ENCODE results near the gene MT1B.
"Not testable (repeated sequence)": the region's sequence is repeated elsewhere in the genome, so short reads cannot be mapped to it uniquely, and the experiment has no call there.

The MT1B gene

DNA sequence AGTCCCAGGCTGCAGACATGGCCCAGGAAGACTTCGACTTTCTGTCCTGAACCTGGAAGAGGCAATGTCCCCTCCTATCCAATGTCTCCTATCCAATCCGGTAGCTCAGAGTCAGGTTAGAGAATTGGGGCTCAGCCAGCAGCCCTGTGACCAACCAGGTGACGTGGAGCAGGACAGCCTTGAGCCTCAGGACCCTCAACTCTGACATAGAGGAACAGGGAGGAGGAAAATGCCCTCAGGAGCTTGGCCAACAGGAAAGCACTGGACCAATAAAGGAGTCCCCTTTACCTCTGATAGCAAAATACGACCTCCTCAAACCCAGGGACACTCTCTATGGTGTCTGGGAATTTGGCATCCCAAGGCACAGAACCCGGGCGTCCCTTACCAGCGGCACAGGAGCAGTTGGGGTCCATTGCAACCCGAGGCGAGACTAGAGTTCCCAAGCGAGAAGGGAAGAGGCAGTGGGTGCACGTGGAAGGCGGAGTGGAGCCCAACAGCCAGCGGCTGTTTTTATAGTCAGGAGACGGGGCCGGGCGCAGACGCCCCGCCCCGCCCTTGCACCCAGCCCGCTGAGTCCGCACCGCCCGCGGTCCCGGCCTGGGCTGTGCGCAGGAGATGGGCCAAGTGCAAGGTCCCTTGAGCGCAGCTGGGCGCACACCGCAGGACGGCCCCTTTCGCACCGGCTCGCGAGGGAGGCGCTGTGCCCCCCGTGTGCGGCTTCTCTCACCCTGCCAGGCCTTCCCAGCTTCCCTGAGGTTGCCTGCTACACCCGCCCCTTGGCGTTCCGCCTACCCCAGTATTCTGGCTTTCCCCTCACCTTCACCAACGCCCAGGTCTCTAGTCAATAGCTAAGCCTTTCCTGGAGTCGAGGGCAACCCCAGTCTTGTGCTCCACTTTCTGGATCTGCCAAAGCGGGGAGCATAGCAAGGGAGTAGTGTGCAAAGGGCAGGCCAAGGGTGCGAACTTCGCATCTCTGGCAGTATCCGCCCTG lies 16.2 kb downstream of the MT1B start, which contains the start of gene MT1G:
TSS of gene MT1G (minus strand) at position 485 of the 991 bp plus-strand sequence. CDS start at position 413, 72 bp downstream.
- DNase-seq (ENCODE audit: low read depth) = no peak

DNA sequence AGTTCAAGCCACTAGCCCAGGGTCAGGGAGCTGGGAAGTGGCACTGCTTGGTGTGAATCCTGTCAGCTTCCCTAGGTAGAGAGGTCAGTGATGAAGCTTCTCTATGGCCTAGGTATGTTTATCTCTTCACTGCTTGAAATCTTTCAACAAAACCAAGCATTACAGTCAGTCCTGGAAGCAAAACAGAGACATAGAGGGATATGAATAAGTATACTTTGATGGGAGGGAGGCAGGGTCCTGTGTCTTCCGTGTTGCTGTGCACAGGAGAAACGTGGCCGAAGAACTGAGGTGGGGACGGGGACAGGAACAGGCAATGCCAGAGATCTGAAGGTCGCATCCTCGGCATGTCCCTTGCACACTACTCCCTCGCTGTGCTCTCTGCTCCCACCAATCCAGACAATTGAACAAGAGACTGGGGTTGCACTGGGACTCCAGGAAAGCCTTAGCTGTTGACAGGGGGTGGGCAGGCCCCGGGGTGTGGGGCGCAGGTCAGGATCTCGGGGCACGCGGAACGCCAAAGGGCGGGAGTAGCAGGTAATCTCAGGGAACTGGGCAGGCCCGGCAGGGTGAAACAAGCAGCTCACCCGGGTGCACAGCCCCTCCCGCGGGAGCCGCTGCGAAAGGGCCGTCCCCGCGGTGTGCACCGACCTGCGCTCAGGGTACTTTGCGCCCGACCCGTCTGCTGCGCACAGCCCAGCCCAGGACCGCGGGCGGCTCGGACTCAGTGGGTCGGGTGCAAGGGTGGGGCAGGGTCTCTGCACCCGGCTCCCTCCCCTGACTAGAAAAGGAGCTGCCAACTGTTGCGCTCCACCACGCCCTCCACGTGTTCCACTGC lies 17.5 kb downstream of the MT1B start, which contains the start of gene MT1H:
TSS of gene MT1H (plus strand) at position 810 of the 835 bp plus-strand sequence. CDS start 71 bp downstream, outside the sequence.
- DNase-seq (ENCODE audit: low read depth) = no peak

DNA sequence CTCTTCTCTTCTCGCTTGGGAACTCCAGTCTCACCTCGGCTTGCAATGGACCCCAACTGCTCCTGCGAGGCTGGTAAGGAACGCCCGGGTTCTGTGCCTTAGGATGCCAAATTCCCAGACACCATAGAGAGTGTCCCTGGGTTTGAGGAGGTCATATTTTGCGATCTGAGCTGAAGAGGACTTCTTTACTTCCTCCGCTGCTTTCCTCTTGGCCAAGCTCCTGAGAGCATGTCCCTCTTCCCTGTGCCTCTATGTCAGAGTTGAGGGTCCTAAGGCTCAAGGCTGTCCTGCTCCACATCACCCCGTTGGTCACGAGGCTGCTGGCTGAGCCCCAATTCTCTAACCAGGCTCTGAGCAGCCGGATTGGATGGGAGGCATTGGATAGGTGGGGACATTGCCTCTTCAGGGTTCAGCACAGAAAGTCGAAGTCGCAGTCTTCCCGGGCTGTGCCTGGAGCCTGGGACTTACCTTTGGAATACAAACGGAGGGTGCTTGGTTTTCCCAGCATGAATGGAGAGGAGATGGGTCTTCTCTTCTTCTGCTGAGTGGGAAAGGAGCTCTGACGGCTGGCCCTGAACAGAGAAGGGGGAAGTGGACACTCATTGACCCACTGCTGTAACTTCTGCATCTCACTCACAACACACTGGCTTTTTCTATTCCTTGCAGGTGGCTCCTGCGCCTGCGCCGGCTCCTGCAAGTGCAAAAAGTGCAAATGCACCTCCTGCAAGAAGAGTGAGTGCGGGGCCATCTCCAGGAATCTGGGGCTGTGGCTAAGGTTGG lies 18.3 kb downstream of the MT1B start:
- no peak for DNase-seq (ENCODE audit: low read depth)

DNA sequence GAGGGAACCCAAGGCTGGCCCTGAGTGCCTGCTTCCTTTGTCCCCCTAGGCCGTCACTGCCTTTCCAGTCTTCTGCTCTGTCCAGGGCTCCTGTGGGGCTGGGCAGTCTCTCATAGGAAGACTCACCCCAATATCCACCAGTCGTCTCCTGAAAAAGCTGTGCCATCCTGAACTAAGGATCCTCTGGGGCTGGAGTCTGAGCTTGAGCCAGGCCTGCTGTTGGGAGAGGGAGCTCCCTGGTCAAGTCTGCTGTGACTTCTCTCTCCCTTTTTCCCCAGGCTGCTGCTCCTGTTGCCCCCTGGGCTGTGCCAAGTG lies 18.9 kb downstream of the MT1B start:
- DNase-seq (ENCODE audit: low read depth) = no peak

DNA sequence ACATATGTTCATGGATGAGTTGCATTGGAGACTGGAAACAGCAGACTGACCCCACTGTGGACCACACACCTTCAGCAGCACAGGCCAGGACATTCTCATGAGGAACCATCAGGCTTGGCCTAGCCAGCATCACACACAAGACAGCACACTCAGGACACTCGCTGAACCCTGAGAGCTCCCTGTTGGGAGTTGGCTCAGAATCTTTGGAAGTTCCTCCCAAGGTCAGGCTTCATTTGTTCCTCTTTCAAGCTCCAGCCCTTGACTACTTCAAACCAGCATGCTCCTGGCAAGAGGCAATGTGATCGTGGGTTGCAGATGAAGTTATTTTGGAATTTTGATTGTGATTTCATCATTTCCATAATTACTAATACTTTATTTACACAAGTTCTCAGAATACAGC lies 20.0 kb downstream of the MT1B start:
- DNase-seq (ENCODE audit: low read depth) = not testable (repeated sequence)

DNA sequence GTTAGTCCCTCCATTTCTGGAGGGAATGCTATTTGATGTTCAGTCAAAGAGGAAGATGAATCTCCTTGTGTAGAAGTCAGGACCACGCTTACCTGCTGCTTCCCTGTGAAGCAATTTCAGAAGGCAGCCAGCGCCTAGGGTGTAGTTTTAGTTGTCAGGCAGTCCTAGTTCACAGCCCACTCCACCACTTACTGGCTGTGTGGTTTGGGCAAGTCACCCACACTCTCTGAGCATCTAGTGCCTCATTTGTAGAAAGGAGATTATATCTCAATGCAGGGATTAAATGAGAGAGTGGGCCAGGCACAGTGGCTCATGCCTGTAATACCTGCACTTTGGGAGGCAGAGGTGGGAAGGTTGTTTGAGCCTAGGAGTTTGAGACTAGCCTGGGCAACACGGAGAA lies 20.5 kb downstream of the MT1B start:
- DNase-seq (ENCODE audit: low read depth) = not testable (repeated sequence)

DNA sequence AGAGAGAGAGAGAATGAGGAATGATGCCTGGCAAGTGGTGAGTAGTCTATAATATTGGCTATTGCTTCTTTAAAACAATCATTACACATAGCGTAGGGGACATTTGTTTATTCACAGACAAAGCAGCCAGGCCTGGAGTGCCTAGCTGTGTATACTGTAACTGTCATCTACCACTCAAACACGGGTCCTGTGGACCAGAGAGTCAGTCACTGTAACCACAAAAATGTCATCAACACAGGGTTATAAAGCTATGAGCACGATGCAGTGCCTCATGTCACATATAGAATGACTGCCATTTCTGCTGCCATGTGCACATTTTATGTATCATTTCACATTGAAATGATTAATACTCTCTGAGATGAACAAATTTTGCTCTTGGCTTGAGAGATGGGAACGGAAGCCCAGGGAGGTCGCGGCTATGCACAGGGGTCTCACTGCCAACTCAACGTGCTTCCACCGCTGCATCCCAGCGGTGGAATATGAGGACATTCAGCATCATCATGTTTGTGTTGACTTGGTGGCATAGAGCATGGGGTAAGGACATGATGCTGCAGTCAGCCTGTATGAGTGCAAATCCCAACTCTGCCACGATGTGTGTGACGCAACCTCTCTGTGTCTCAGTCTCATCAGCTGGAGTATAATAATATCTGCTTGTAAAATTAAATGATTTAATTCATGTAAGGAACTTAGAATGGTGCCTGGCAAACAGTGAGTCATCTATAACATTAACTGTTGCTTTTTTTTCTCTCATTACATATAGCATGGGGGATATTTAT lies 21.3 kb downstream of the MT1B start:
- DNase-seq (ENCODE audit: low read depth) = no peak

DNA sequence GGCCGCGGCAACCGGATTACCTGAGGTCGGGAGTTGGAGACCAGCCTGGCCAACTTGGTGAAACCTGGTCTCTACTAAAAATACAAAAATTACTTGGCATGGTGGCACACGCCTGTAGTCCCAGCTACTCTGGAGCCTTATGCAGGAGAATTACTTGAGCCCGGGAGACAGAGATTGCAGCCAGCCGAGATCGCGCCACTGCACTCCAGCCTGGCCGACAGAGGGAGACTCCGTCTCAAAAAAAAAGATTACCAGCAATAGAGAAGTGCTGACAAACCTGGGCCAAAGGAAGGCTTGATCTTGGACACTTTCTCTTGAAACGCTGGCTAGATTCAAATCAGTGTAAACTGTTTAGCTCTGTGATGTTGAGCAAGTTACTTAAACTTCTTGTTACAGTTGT lies 22.2 kb downstream of the MT1B start:
- DNase-seq (ENCODE audit: low read depth) = no peak

DNA sequence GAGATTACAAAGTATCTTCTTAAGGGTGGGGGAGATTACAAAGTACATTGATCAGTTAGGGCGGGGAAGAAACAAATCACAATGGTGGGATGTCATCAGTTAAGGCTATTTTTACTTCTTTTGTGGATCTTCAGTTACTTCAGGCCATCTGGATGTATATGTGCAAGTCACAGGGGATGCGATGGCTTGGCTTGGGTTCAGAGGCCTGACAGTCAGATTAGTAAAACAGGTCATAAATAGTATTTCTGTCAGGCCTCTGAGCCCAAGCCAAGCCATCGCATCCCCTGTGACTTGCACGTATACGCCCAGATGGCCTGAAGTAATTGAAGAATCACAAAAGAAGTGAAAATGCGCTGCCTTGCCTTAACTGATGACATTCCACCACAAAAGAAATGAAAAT lies 22.9 kb downstream of the MT1B start:
- not testable (repeated sequence) for DNase-seq (ENCODE audit: low read depth)

DNA sequence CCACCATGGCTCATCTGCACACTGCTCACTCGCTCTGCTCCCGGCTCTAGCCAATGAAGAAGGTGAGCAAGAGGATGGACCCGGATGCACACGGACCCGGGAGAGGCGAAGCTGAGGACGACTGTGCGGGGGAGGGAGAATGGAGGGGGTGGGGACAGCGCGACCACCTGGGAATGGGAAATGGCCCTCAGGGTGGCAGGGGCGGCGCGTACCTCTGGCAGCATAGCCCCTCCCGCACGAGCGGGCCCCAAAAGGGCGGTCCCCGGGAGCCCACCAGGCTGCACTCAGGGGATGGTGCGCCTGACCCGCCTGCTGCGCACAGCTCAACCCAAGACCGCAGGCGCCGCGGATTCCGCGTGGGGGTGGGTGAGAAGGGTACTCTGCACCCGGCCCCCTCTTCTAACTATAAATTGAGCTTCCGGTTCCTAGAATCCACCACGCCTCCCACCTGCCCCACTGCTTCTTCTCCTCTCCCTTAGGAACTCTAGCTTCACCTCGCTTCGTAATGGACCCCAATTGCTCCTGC lies 24.1 kb downstream of the MT1B start:
- DNase-seq (ENCODE audit: low read depth) = no peak

DNA sequence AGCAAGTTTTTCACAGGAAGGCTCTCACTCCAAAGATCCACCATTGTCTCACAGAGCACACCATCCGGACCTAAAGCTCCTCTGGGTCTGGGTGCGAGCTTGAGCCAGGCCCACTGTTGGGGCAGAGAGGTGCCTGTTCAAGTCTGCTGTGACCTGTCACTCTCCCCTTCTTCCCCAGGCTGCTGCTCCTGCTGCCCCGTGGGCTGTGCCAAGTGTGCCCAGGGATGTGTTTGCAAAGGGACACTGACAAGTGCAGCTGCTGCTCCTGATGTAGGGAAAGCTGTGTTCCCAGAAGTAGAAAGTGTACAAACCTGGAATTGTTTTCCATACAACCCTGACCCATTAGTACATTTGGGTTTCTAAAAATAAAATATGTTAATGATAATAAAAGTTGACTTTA lies 25.8 kb downstream of the MT1B start:
- DNase-seq (ENCODE audit: low read depth) = no peak

DNA sequence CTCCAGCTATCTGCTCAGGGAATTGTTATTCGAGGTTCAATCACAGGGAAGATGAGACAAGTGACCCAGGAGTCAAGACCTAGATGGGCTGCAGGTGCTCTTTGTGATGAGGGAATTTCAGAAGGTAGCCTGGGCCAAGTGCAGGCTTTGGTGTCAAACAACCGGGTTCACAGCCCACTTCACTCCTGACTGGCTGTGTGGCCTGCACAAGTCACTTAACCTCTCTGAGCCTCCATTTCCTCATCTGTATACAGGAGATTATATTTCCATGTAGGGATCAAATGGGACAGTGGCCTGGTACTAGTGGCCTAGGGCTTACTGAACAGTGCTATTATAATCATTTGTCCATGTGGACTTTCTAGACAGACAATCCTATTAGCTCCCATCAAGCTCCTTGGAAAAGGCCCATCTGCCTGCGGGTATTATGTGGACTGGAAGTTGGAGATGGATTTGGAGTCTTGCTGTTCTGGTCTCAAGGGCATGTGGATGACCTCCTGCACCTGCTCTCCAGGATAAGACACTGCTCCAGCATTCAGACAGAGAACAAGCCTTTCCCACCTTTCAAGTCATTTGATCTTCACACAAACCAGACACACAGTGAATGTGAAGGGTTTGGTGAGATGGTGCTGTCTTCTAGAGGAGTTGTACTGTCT lies 27.5 kb downstream of the MT1B start:
- DNase-seq (ENCODE audit: low read depth) = no peak

DNA sequence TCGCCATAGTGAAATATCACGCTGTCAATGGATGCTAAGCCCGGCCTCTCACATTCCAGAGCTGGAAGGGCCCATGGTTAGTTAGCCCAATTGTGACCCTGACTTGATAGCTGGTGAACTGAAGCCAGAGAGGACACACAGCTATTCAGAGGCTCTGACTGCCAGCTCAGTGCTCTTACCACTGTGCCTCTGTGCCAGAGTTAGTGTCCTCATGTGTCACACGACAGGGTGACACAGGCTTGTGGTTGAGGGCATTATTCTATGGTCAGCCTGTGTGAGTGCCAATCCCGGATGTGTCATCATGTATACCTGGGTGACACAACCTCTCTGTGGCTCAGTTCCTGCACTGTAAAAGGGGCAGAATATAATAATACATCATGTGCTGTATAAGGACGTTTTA lies 28.1 kb downstream of the MT1B start:
- no peak for DNase-seq (ENCODE audit: low read depth)

DNA sequence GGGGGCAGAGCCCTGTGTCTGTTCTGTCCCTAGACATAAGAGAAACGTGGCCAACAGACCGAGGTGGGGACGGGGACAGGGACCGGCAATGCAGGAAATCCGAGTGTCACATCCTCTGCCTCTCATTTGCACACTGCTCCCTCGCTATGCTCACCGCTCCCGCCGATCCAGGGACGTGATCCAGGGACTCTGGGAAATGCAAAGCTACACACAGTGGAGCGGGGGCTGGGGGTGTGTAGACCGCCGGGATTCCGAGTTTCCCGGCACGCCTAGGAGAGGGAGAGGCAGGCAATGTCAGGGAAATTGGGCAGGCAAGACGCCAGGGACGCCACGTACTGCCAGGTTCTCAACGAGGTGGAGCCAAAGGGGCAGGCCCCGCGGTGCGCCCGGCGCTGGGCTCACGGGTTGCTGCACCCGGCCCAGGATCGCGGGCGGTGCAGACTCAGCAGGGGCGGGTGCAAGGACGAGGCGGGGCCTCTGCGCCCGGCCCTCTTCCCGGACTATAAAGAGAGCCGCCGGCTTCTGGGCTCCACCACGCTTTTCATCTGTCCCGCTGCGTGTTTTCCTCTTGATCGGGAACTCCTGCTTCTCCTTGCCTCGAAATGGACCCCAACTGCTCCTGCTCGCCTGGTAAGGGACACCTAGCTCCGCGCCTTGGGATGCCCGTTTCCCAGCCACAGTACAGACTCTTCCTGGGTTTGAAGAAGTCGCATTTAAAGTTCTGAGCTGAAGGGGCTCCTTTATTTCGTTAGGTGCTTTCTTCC lies 30.4 kb downstream of the MT1B start, which contains the start of gene MT1X:
TSS of gene MT1X (plus strand) at position 532 of the 764 bp plus-strand sequence. CDS start at position 603, 71 bp downstream.
- DNase-seq (ENCODE audit: low read depth) = peak; percentile 81

DNA sequence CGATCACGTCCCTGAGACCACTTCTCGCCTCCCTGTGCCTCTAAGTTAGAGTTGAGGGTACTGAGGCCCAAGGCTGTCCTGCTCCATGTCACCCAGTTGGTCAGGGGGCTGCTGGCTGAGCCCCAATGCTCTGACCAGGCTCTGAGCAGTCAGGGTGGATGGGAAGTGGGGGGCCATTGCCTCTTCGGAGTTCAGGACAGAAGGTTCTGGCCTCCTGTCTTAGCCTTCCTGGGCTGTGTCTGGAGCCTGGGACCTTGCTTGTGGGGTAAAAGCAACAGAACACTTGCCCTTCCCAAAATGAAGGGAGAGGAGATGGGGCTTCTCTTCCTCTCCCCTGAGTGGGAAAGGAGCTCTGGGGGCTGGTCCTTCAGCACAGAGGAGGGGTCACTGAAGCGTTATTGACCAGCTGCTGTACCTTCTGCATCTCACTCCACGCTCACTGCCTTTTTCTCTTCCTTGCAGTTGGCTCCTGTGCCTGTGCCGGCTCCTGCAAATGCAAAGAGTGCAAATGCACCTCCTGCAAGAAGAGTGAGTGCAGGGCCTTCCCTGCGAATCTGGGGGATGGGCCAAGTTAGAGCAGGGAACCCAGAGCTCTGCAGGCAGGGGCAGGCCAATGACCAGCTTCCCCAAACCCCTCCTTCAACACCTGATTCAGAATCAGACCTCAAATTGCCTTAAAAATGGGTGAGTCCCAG lies 31.2 kb downstream of the MT1B start:
- DNase-seq (ENCODE audit: low read depth) = no peak

DNA sequence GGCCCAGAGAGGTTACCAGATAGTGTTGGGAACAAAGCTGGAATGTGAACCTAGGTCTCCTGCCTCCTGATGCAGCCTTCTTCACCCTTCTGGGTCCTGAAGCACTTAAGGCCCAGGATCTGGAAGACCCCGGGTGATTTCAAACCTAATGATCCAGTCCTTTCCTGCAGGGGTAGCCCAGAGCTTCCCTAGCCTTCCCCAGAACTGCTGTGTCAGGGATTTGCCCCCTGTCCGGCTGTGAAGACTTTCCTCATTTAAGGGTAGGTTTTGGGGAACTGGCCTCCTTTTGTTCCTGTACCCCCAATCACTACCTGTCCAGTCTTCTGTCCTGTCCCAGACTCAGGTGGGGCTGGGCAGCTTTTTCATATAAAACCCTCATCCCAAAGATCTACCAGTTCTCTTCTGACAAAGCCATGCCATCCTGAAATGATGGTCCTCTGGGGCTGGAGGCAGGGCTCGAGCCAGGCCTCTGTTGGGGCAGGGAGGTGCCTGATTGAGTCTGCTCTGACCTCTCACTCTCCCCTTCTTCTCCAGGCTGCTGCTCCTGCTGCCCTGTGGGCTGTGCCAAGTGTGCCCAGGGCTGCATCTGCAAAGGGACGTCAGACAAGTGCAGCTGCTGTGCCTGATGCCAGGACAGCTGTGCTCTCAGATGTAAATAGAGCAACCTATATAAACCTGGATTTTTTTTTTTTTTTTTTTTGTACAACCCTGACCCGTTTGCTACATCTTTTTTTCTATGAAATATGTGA lies 31.9 kb downstream of the MT1B start:
- DNase-seq (ENCODE audit: low read depth) = no peak

DNA sequence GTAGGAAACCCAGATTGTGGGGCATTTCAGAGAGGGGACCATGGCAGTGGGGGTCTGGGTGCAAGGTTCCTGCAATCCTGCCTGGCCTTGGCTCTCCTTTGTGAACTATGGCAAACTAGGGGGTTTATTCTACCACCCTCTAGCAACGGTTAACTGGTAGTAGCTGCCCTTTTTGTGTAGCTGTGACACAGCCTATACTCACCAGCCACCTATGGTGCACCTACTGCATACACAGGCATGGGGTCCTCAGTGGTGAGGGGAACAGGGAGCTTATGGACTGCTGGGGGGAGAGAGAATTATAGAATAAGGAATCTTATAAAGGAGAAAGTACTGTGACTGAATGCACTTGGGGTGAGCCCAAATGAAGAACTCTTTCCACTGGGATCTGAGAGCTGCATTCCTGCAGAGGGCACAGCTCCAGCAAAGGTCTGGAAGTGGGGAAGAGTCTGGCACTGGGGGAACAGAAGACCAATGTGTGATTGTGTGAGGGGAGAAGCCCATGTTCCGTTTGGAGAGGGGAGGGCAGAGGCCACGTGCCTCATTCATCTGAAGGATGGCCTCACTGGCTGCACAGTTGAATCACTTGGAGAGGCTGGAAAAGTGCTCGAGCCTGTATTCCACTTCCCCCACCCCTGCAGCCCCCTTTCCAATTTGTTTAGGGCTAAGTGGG lies 32.7 kb downstream of the MT1B start:
- DNase-seq (ENCODE audit: low read depth) = no peak

All from T-helper 22 cell (primary cell).